ENCODE data around the gene OSBPL6. TPM values are rescaled to one million over a fixed set of nuclear protein-coding genes. Genes with fewer than 3 reads are reported as not detected.

OSBPL6 gene
- total and polyA plus RNA-seq, 2 experiments from 2014 or later, result 0.60 to 1.8 TPM

DNA sequence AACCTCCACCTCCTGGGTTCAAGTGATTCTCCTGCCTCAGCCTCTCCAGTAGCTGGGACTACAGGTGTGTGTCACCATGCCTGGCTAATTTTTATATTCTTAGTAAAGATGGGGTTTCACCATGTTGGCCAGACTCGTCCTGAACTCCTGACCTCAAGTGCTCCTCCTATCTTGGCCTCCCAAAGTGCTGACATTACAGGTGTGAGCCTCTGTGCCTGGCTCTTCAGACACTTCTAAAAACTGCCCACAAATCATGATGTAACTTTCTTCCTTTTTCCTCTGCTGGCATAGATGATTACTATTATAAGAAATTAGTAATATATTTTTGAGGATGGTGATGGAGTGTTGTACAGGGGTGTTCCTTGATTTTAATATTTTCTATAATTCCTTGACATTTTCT, 6.0 kb downstream of the OSBPL6 start:
- Histone ChIP-seq H3K9me3 (ENCODE audit: low read depth) (no peaks in the 10 kb centered on the region), H3K27ac (no peak overlapping the region), H3K27me3 (peaks cover 7% of the 10 kb centered on the region), H3K36me3 (no peaks in the 10 kb centered on the region), H3K4me1 (ENCODE audit: low read depth) (no peaks in the 10 kb centered on the region), H3K4me3 (no peak overlapping the region)
- TF ChIP-seq CTCF (IDR thresholded peaks at IDR 0.05; ENCODE audit: low read depth, low read length), result no peak
- DNase-seq (ENCODE audit: low read depth in 1 of 2, low spot score in 1 of 2), result no peak

GRCh38 chr2:178202927-178203326, 8.6 kb downstream of the OSBPL6 start:
- Histone ChIP-seq H3K4me1 (ENCODE audit: low read depth) (no peaks in the 10 kb centered on the region), H3K36me3 (no peaks in the 10 kb centered on the region), H3K9me3 (ENCODE audit: low read depth) (no peaks in the 10 kb centered on the region), H3K27ac (no peak overlapping the region), H3K4me3 (no peak overlapping the region), H3K27me3 (no peaks in the 10 kb centered on the region)
- TF ChIP-seq CTCF (IDR thresholded peaks at IDR 0.05; ENCODE audit: low read depth, low read length), result no peak
- DNase-seq (ENCODE audit: low read depth in 1 of 2, low spot score in 1 of 2), result no peak

- TF ChIP-seq CTCF (IDR thresholded peaks at IDR 0.05; ENCODE audit: low read depth, low read length), result no peak
- H3K27me3 ChIP-seq, result no peaks in the 10 kb centered on the region
- H3K4me3 ChIP-seq, result no peak overlapping the region
- no peak for DNase-seq (ENCODE audit: low read depth in 1 of 2, low spot score in 1 of 2)
- H3K27ac ChIP-seq, result no peak overlapping the region
- no peaks in the 10 kb centered on the region for H3K9me3 ChIP-seq (ENCODE audit: low read depth)
- no peaks in the 10 kb centered on the region for H3K4me1 ChIP-seq (ENCODE audit: low read depth)
- H3K36me3 ChIP-seq, result no peaks in the 10 kb centered on the region
These were observed 10.7 kb downstream of the OSBPL6 start for GRCh38 chr2:178204977-178205376.

- Histone ChIP-seq H3K4me3 (no peak overlapping the region), H3K27ac (no peak overlapping the region), H3K36me3 (no peaks in the 10 kb centered on the region), H3K4me1 (ENCODE audit: low read depth) (no peaks in the 10 kb centered on the region), H3K27me3 (no peaks in the 10 kb centered on the region), H3K9me3 (ENCODE audit: low read depth) (no peaks in the 10 kb centered on the region)
- TF ChIP-seq CTCF (IDR thresholded peaks at IDR 0.05; ENCODE audit: low read depth, low read length), result no peak
- DNase-seq (ENCODE audit: low read depth in 1 of 2, low spot score in 1 of 2), result peak in 1 of 2 donors; percentile 16
These were observed 11.7 kb downstream of the OSBPL6 start for GRCh38 chr2:178205853-178206521.

GRCh38 chr2:178208336-178208735, 14.0 kb downstream of the OSBPL6 start:
- Histone ChIP-seq H3K36me3 (no peaks in the 10 kb centered on the region), H3K27ac (no peak overlapping the region), H3K27me3 (no peaks in the 10 kb centered on the region), H3K4me3 (no peak overlapping the region), H3K4me1 (ENCODE audit: low read depth) (no peaks in the 10 kb centered on the region), H3K9me3 (ENCODE audit: low read depth) (no peaks in the 10 kb centered on the region)
- TF ChIP-seq CTCF (IDR thresholded peaks at IDR 0.05; ENCODE audit: low read depth, low read length), result no peak
- DNase-seq (ENCODE audit: low read depth in 1 of 2, low spot score in 1 of 2), result no peak

All from cardiac muscle cell (in vitro differentiated cells and primary cell).